SU-DHL-6 (cell line): ENCODE measurements around the gene TNFRSF12A.

Experiments
- H2AFZ ChIP-seq: fragments of 200-600 bp; sonication (generic); 2 replicates; pipeline ENCODE4 v1.6.1; 2014; ENCODE audit warnings: low read depth, mild to moderate bottlenecking, moderate library complexity, mixed read lengths, antibody characterized with exemption, low read length; ENCODE audit not compliant: severe bottlenecking
- H3F3A ChIP-seq: fragments of 200-600 bp; shearing (Covaris generic); 2 replicates; pipeline ENCODE4 v1.6.0; 2016; ENCODE audit warnings: antibody characterized with exemption, mild to moderate bottlenecking; ENCODE audit not compliant: insufficient read depth
- H3K27ac ChIP-seq: fragments of 200-600 bp; sonication (generic); 2 replicates; pipeline ENCODE4 v1.5.1; 2016; ENCODE audit warnings: low read depth, mild to moderate bottlenecking, low read length, moderate library complexity, mixed read lengths
- H3K27me3 ChIP-seq: fragments of 200-600 bp; sonication (generic), shearing (Covaris generic); 2 replicates; pipeline ENCODE4 v1.6.0; 2014; ENCODE audit warnings: mild to moderate bottlenecking, low read length
- H3K36me3 ChIP-seq: fragments of 200-600 bp; sonication (generic); 2 replicates; pipeline ENCODE4 v1.6.1; 2014; ENCODE audit warnings: mild to moderate bottlenecking, low read length, mixed read lengths
- H3K4me2 ChIP-seq: fragments of 300-600, 200-600 bp; shearing (Covaris generic), sonication (generic); 2 replicates; pipeline ENCODE4 v1.6.0; 2014; ENCODE audit warnings: low read length, low read depth, mild to moderate bottlenecking; ENCODE audit not compliant: poor library complexity, severe bottlenecking
- H3K4me3 ChIP-seq: fragments of 200-600 bp; sonication (generic); 2 replicates; pipeline ENCODE4 v1.5.1; 2014; ENCODE audit warnings: antibody characterized with exemption, low read length, mild to moderate bottlenecking, mixed read lengths; ENCODE audit not compliant: insufficient read depth, poor library complexity, severe bottlenecking
- H3K79me2 ChIP-seq: fragments of 200-600 bp; sonication (generic); 2 replicates; pipeline ENCODE4 v1.6.1; 2014; ENCODE audit warnings: mild to moderate bottlenecking, low read length, moderate library complexity; ENCODE audit not compliant: insufficient read depth
- H3K9ac ChIP-seq: fragments of 200-600 bp; sonication (generic); 2 replicates; pipeline ENCODE4 v1.7.0; 2014; ENCODE audit warnings: mild to moderate bottlenecking, low read length
- H3K9me2 ChIP-seq: fragments of 200-600 bp; sonication (generic); replicated peaks from 2 replicates; pipeline ENCODE4 v1.6.1; 2014; ENCODE audit warnings: low read length; ENCODE audit not compliant: insufficient read depth
- H3K9me3 ChIP-seq: fragments of 200-600 bp; sonication (generic); 2 replicates; pipeline ENCODE4 v1.6.1; 2014; ENCODE audit warnings: low read length, mixed read lengths; ENCODE audit not compliant: insufficient read depth
- H4K20me1 ChIP-seq: fragments of 200-600 bp; sonication (generic); 2 replicates; pipeline ENCODE4 v1.6.1; 2014; ENCODE audit warnings: low read depth, mild to moderate bottlenecking, antibody characterized with exemption, low read length, moderate library complexity, mixed read lengths
- EZH2phosphoT487 ChIP-seq: fragments of 200-600 bp; sonication (generic), shearing (Covaris generic); conservative IDR thresholded peaks from 2 replicates; pipeline ENCODE4 v1.6.1; 2018; ENCODE audit warnings: mild to moderate bottlenecking, antibody characterized with exemption, low read length, moderate library complexity, mixed read lengths
- TF ChIP-seq, protein P1 (sequence below): fragments of 200-600 bp; sonication (generic); IDR thresholded peaks from one replicate; pipeline ENCODE4 v1.5.1; 2017; ENCODE audit warnings: antibody characterized with exemption, mild to moderate bottlenecking, low read length, moderate library complexity; ENCODE audit not compliant: insufficient read depth, poor library complexity, severe bottlenecking

Gene TNFRSF12A

DNA sequence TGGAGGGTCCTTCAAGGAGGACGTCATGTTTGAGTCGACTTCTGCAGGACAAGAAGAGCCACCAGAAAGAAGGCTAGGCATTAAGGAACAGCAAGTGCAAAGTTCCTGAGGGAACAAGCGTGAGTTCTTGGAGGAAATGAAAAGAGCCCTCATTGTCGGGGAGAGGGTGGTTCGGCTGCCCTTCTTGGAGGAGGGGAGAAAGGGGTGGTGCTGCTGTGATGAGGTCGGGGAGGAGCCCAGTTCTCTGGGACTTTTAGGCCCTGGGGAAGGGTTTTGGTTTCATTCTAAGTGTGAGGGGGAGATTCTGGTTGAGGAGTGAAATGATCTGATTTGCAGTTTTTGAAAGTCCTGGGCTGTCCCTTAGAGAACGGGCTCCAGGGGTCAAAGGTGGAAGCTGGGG lies 12.5 kb downstream of the TNFRSF12A start:
- Histone ChIP-seq H3K9ac (no peak overlapping the region), H3K9me3 (no peaks in the 10 kb centered on the region), H3K4me3 (no peak overlapping the region), H2AFZ (no peak overlapping the region), H3K4me2 (no peak overlapping the region), H3K79me2 (no peaks in the 10 kb centered on the region), H3K27ac (no peak overlapping the region), H3K9me2 (no peaks in the 10 kb centered on the region), H4K20me1 (no peaks in the 10 kb centered on the region), H3K36me3 (no peaks in the 10 kb centered on the region), H3F3A (no peaks in the 10 kb centered on the region), H3K27me3 (no peaks in the 10 kb centered on the region)
- TF ChIP-seq, protein P1, sequence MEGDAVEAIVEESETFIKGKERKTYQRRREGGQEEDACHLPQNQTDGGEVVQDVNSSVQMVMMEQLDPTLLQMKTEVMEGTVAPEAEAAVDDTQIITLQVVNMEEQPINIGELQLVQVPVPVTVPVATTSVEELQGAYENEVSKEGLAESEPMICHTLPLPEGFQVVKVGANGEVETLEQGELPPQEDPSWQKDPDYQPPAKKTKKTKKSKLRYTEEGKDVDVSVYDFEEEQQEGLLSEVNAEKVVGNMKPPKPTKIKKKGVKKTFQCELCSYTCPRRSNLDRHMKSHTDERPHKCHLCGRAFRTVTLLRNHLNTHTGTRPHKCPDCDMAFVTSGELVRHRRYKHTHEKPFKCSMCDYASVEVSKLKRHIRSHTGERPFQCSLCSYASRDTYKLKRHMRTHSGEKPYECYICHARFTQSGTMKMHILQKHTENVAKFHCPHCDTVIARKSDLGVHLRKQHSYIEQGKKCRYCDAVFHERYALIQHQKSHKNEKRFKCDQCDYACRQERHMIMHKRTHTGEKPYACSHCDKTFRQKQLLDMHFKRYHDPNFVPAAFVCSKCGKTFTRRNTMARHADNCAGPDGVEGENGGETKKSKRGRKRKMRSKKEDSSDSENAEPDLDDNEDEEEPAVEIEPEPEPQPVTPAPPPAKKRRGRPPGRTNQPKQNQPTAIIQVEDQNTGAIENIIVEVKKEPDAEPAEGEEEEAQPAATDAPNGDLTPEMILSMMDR, result no peak
- TF ChIP-seq EZH2phosphoT487, result no peak

DNA sequence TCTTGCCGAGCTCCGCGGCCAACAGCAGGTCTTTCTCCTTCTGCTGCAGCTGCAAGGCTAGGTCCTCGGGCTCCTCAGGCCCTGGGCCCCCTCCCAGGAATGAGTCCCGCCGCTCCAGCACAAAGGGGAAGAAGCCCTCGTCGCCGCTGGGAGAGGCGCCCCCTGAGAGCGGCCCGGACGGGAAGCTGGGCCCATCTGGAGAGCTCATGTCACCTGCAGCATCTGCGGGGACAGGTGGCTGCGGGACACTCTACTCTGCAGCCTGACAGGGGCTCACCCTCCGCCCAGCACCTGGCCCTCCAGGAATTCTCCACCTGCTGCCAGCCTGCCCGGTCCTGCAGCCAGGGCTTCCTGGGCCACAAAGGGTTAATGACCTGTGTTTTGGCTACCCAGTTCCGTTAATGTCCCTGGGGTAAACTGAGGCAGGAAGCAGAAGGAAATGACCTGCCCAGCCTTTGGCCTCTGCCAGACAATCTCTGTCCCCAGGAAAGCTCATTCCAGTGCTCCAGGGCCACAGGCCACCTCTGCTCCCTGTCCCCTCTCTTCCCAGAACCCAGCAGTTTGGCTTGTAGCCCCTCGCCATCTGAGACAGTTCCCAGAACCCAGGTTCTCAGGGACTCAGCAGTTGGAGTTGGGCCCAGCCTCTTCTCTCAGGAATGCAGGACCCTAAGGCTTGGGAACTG lies 15.3 kb downstream of the TNFRSF12A start:
- Histone ChIP-seq H3K9ac (no peak overlapping the region), H3K4me3 (no peak overlapping the region), H3F3A (no peaks in the 10 kb centered on the region), H4K20me1 (no peaks in the 10 kb centered on the region), H3K9me2 (no peaks in the 10 kb centered on the region), H3K36me3 (no peaks in the 10 kb centered on the region), H3K9me3 (no peaks in the 10 kb centered on the region), H3K27me3 (no peaks in the 10 kb centered on the region), H2AFZ (no peak overlapping the region), H3K27ac (no peak overlapping the region), H3K79me2 (no peaks in the 10 kb centered on the region), H3K4me2 (no peak overlapping the region)
- no peak for TF ChIP-seq EZH2phosphoT487
- TF ChIP-seq, protein P1, result no peak

DNA sequence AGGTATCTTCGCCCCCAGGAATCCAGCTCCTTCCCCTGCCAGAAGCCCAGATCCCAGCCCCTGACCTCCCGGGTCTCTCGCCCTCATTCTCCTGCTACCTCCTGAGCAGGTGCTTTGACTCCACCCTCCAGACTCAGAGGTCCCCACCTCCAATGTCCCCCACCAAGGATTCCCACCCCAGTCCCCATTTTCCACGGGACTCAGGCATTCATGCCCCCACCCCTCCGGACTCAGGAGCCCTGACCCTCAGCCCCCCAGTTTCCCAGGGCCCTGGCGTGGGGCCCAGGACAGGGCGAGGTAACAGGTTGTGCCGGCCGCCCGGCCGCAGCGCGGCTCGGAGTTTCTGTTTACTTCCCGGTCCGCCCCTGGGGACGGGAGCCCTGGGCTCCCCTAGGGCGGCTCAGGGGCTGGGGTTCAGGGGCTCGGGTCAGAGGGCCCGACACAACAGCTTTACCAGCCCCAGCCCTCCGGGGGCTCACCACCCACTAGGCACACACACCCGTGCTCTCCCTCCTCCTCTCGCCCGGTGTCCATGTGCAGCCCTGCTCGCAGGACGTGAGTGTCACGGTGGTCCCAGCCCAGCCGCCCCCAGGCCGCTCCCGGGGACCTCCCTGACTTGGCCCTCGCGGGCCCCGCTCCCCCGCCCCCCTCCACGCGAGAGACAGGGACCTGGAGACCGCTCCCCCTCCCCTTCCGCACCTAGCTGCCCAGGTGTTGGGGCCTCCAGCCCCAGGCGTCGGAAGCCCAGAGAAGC lies 16.0 kb downstream of the TNFRSF12A start:
- TF ChIP-seq, protein P1, result no peak
- no peak for TF ChIP-seq EZH2phosphoT487
- no peak overlapping the region for H3K9ac ChIP-seq
- H2AFZ ChIP-seq, result no peak overlapping the region
- H3K9me2 ChIP-seq, result no peaks in the 10 kb centered on the region
- no peaks in the 10 kb centered on the region for H3K36me3 ChIP-seq
- H3K27ac ChIP-seq, result no peak overlapping the region
- no peaks in the 10 kb centered on the region for H3K9me3 ChIP-seq
- H3K79me2 ChIP-seq, result no peaks in the 10 kb centered on the region
- H3K27me3 ChIP-seq, result no peaks in the 10 kb centered on the region
- H3K4me2 ChIP-seq, result no peak overlapping the region
- H3F3A ChIP-seq, result no peaks in the 10 kb centered on the region
- no peaks in the 10 kb centered on the region for H4K20me1 ChIP-seq
- no peak overlapping the region for H3K4me3 ChIP-seq
